Ishikawa (cell line): ENCODE measurements around the gene HDAC5.

Source experiments
- CEBPB ChIP-seq: IDR thresholded peaks from 2 replicates; pipeline ENCODE4 v1.6.1; 2012
- CREB1 ChIP-seq: IDR thresholded peaks from 2 replicates; pipeline ENCODE4 v1.6.1; 2012; ENCODE audit warnings: low read depth
- MAX ChIP-seq: IDR thresholded peaks from 2 replicates; pipeline ENCODE4 v1.6.1; 2012
- NFIC ChIP-seq: IDR thresholded peaks from 2 replicates; pipeline ENCODE4 v1.6.1; 2012
- RAD21 ChIP-seq: IDR thresholded peaks from 2 replicates; pipeline ENCODE4 v1.6.1; 2012; ENCODE audit warnings: low read depth
- USF1 ChIP-seq: IDR thresholded peaks from 2 replicates; pipeline ENCODE4 v1.6.1; 2012
- TF ChIP-seq, protein P1 (sequence below): IDR thresholded peaks from 2 replicates; pipeline ENCODE4 v1.6.1; 2012; ENCODE audit warnings: low read depth, mild to moderate bottlenecking

- no peak for TF ChIP-seq NFIC
- TF ChIP-seq CREB1, result no peak
- TF ChIP-seq MAX, result no peak
- no peak for TF ChIP-seq RAD21
- TF ChIP-seq USF1, result no peak
- TF ChIP-seq, protein P1, sequence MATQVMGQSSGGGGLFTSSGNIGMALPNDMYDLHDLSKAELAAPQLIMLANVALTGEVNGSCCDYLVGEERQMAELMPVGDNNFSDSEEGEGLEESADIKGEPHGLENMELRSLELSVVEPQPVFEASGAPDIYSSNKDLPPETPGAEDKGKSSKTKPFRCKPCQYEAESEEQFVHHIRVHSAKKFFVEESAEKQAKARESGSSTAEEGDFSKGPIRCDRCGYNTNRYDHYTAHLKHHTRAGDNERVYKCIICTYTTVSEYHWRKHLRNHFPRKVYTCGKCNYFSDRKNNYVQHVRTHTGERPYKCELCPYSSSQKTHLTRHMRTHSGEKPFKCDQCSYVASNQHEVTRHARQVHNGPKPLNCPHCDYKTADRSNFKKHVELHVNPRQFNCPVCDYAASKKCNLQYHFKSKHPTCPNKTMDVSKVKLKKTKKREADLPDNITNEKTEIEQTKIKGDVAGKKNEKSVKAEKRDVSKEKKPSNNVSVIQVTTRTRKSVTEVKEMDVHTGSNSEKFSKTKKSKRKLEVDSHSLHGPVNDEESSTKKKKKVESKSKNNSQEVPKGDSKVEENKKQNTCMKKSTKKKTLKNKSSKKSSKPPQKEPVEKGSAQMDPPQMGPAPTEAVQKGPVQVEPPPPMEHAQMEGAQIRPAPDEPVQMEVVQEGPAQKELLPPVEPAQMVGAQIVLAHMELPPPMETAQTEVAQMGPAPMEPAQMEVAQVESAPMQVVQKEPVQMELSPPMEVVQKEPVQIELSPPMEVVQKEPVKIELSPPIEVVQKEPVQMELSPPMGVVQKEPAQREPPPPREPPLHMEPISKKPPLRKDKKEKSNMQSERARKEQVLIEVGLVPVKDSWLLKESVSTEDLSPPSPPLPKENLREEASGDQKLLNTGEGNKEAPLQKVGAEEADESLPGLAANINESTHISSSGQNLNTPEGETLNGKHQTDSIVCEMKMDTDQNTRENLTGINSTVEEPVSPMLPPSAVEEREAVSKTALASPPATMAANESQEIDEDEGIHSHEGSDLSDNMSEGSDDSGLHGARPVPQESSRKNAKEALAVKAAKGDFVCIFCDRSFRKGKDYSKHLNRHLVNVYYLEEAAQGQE, result no peak
- TF ChIP-seq CEBPB, result no peak
Observed at GRCh38 chr17:44128383-44128782, 4.9 kb upstream of the HDAC5 start.
